ENCODE data around the gene PRR36. TPM values are rescaled to one million over a fixed set of nuclear protein-coding genes. Genes with fewer than 3 reads are reported as not detected.

The PRR36 gene
- total RNA-seq, 5 donors from 2014 or later (not counting 1 experiment from before 2014, with no cell fraction given): 0.28 to 0.85 (median 0.36) TPM

- no peaks in the 10 kb centered on the region for H3K9me3 ChIP-seq
- H3K36me3 ChIP-seq (ENCODE audit: control insufficient read depth in 2 of 2, extremely low read depth in 1 of 2, insufficient read depth in 1 of 2, low read length in 1 of 2): peaks cover 6 to 11% of the 10 kb centered on the region in 2 donors
- H3K27me3 Mint-ChIP-seq: peaks cover 10 to 38% of the 10 kb centered on the region in 2 donors
- H3K27me3 ChIP-seq (replicated peaks in 1 of 2; ENCODE audit: control insufficient read depth in 2 of 2, extremely low read depth in 1 of 2, insufficient read depth in 2 of 2, low read length in 1 of 2): peaks cover 3 to 54% of the 10 kb centered on the region in 2 experiments
- H3K4me1 Mint-ChIP-seq: peaks cover 29 to 46% (median 35%) of the 10 kb centered on the region in 3 donors
- WGBS (ENCODE audit: insufficient coverage): 1% methylated on average over 69 of the region's 71 CpGs
- no peak overlapping the region for H3K27ac Mint-ChIP-seq
- H3K27ac ChIP-seq (ENCODE audit: low read length): no peak overlapping the region
- H3K4me3 ChIP-seq (ENCODE audit: control insufficient read depth in 1 of 2, extremely low read depth in 1 of 2, low read length in 1 of 2): peak overlapping the region; percentile 27 to 55
- ChIA-PET CTCF (interaction anchor here in 1 of 2 donors (0.6 to 1.1 kb wide), 3 partner anchors 11 to 84 kb away, joined by 3 to 6 read pairs (median 3); partner anchors contain the start of gene MAP2K7), POLR2A (no interaction called here)
- DNase-seq (peak in 27 of 35 experiments; percentile 25 to 75 (median 45)), ATAC-seq (replicated peaks in 1 of 4) (peak; percentile 8 to 19 (median 15))
- peaks cover 17 to 62% of the 10 kb centered on the region in 2 experiments for H3K4me1 ChIP-seq (ENCODE audit: control insufficient read depth in 1 of 2, extremely low read depth in 1 of 2, insufficient read depth in 2 of 2, low read length in 2 of 2)
- peak overlapping the region; percentile 69 to 76 (median 72) for H3K4me3 Mint-ChIP-seq
- peaks cover 7% of the 10 kb centered on the region for H3K36me3 Mint-ChIP-seq
- no peaks in the 10 kb centered on the region for H3K9me3 Mint-ChIP-seq
Observed at GRCh38 chr19:7917267-7918061, 43.3 kb upstream of the PRR36 start.

GRCh38 chr19:7916955-7917266, 42.7 kb upstream of the PRR36 start:
- Mint-ChIP-seq H3K9me3 (no peaks in the 10 kb centered on the region), H3K36me3 (peaks cover 10% of the 10 kb centered on the region)

GRCh38 chr19:7916103-7916954, 42.1 kb upstream of the PRR36 start:
- CTCF ChIA-PET: no interaction called here
- Histone ChIP-seq H3K36me3 (ENCODE audit: control insufficient read depth in 2 of 2, extremely low read depth in 1 of 2, insufficient read depth in 1 of 2, low read length in 1 of 2) (peaks cover 4 to 14% of the 10 kb centered on the region in 2 donors), H3K27ac (ENCODE audit: low read length) (no peak overlapping the region), H3K27me3 (replicated peaks in 1 of 2; ENCODE audit: control insufficient read depth in 2 of 2, extremely low read depth in 1 of 2, insufficient read depth in 2 of 2, low read length in 1 of 2) (peaks cover 3 to 54% of the 10 kb centered on the region in 2 experiments), H3K4me1 (ENCODE audit: control insufficient read depth in 1 of 2, extremely low read depth in 1 of 2, insufficient read depth in 2 of 2, low read length in 2 of 2) (peaks cover 14 to 51% of the 10 kb centered on the region in 2 experiments), H3K9me3 (no peaks in the 10 kb centered on the region), H3K4me3 (ENCODE audit: control insufficient read depth in 1 of 2, extremely low read depth in 1 of 2, low read length in 1 of 2) (peak overlapping the region; percentile 31 to 55)
- Mint-ChIP-seq H3K9me3 (no peaks in the 10 kb centered on the region), H3K4me1 (peaks cover 23 to 35% (median 29%) of the 10 kb centered on the region in 3 donors), H3K27ac (peak overlapping the region in 1 of 2 donors; percentile 11), H3K36me3 (peaks cover 14% of the 10 kb centered on the region), H3K4me3 (peak overlapping the region; percentile 34 to 72 (median 51)), H3K27me3 (peaks cover 10 to 38% of the 10 kb centered on the region in 2 donors)
- DNase-seq (peak in 28 of 35 experiments; percentile 23 to 75 (median 46)), ATAC-seq (replicated peaks in 1 of 4) (no peak)
- POLR2A ChIA-PET: interaction anchor here in 1 of 2 donors (1.0 kb wide), 1 partner anchor 12 kb away, joined by 4 read pairs; the partner anchor contains the start of gene MAP2K7
- under 1% methylated on average over 104 of the region's 104 CpGs for WGBS (ENCODE audit: insufficient coverage)

More at GRCh38 chr19:7916955-7917266, 42.7 kb upstream of the PRR36 start:
- ChIA-PET CTCF (no interaction called here), POLR2A (no interaction called here)
- H3K9me3 ChIP-seq: no peaks in the 10 kb centered on the region
- H3K27me3 Mint-ChIP-seq: peaks cover 10 to 38% of the 10 kb centered on the region in 2 donors
- WGBS (ENCODE audit: insufficient coverage): 6% methylated on average over 12 of the region's 12 CpGs
- H3K4me1 Mint-ChIP-seq: peaks cover 25 to 41% (median 34%) of the 10 kb centered on the region in 3 donors
- H3K27ac ChIP-seq (ENCODE audit: low read length): no peak overlapping the region
- no peak overlapping the region for H3K27ac Mint-ChIP-seq
- DNase-seq (no peak), ATAC-seq (replicated peaks in 1 of 4) (no peak)
- peaks cover 17 to 57% of the 10 kb centered on the region in 2 experiments for H3K4me1 ChIP-seq (ENCODE audit: control insufficient read depth in 1 of 2, extremely low read depth in 1 of 2, insufficient read depth in 2 of 2, low read length in 2 of 2)
- H3K4me3 Mint-ChIP-seq: peak overlapping the region; percentile 69 to 76 (median 72)
- H3K36me3 ChIP-seq (ENCODE audit: control insufficient read depth in 2 of 2, extremely low read depth in 1 of 2, insufficient read depth in 1 of 2, low read length in 1 of 2): peaks cover 8 to 10% of the 10 kb centered on the region in 2 donors
- peak overlapping the region; percentile 27 to 55 for H3K4me3 ChIP-seq (ENCODE audit: control insufficient read depth in 1 of 2, extremely low read depth in 1 of 2, low read length in 1 of 2)
- peaks cover 3 to 54% of the 10 kb centered on the region in 2 experiments for H3K27me3 ChIP-seq (replicated peaks in 1 of 2; ENCODE audit: control insufficient read depth in 2 of 2, extremely low read depth in 1 of 2, insufficient read depth in 2 of 2, low read length in 1 of 2)

GRCh38 chr19:7915250-7916102, 41.3 kb upstream of the PRR36 start:
- Histone ChIP-seq H3K36me3 (ENCODE audit: control insufficient read depth in 2 of 2, extremely low read depth in 1 of 2, insufficient read depth in 1 of 2, low read length in 1 of 2) (peaks cover 9 to 23% of the 10 kb centered on the region in 2 donors), H3K27me3 (replicated peaks in 1 of 2; ENCODE audit: control insufficient read depth in 2 of 2, extremely low read depth in 1 of 2, insufficient read depth in 2 of 2, low read length in 1 of 2) (peaks cover 3 to 54% of the 10 kb centered on the region in 2 experiments), H3K4me3 (ENCODE audit: control insufficient read depth in 1 of 2, extremely low read depth in 1 of 2, low read length in 1 of 2) (peak overlapping the region; percentile 31 to 38), H3K27ac (ENCODE audit: low read length) (no peak overlapping the region), H3K9me3 (no peaks in the 10 kb centered on the region), H3K4me1 (ENCODE audit: control insufficient read depth in 1 of 2, extremely low read depth in 1 of 2, insufficient read depth in 2 of 2, low read length in 2 of 2) (peaks cover 10 to 46% of the 10 kb centered on the region in 2 experiments)
- WGBS (ENCODE audit: insufficient coverage): 53% methylated on average over 19 of the region's 24 CpGs
- ChIA-PET CTCF (no interaction called here), POLR2A (interaction anchor here in 1 of 2 donors (1.0 kb wide), 1 partner anchor 11 kb away, joined by 4 read pairs; the partner anchor contains the start of gene MAP2K7)
- no peak for DNase-seq
- H3K27me3 Mint-ChIP-seq: peaks cover 10 to 38% of the 10 kb centered on the region in 2 donors
- peaks cover 20% of the 10 kb centered on the region for H3K36me3 Mint-ChIP-seq
- H3K9me3 Mint-ChIP-seq: no peaks in the 10 kb centered on the region
- H3K4me3 Mint-ChIP-seq: peak overlapping the region; percentile 43 to 72 (median 58)
- ATAC-seq (replicated peaks in 1 of 4): no peak
- peak overlapping the region in 1 of 2 donors; percentile 27 for H3K27ac Mint-ChIP-seq
- H3K4me1 Mint-ChIP-seq: peaks cover 16 to 30% (median 26%) of the 10 kb centered on the region in 3 donors

- Mint-ChIP-seq H3K27me3 (peaks cover 7 to 33% of the 10 kb centered on the region in 2 donors), H3K9me3 (no peaks in the 10 kb centered on the region), H3K27ac (peak within 1 kb of the TSS in 1 of 2 donors; percentile 27), H3K36me3 (peaks cover 21% of the 10 kb centered on the region), H3K4me1 (peaks cover 9 to 24% (median 20%) of the 10 kb centered on the region in 3 donors), H3K4me3 (peak within 1 kb of the TSS; percentile 43 to 72 (median 58))
- POLR2A ChIA-PET: no interaction called here
- DNase-seq (no peak), ATAC-seq (replicated peaks in 1 of 4) (no peak)
- H3K4me1 ChIP-seq (ENCODE audit: control insufficient read depth in 1 of 2, extremely low read depth in 1 of 2, insufficient read depth in 2 of 2, low read length in 2 of 2): peaks cover 7 to 41% of the 10 kb centered on the region in 2 experiments
- peaks cover 3 to 51% of the 10 kb centered on the region in 2 experiments for H3K27me3 ChIP-seq (replicated peaks in 1 of 2; ENCODE audit: control insufficient read depth in 2 of 2, extremely low read depth in 1 of 2, insufficient read depth in 2 of 2, low read length in 1 of 2)
- peak within 1 kb of the TSS in 1 of 2 donors; percentile 38 for H3K4me3 ChIP-seq (ENCODE audit: control insufficient read depth in 1 of 2, extremely low read depth in 1 of 2, low read length in 1 of 2)
- H3K9me3 ChIP-seq: no peaks in the 10 kb centered on the region
- CTCF ChIA-PET: no interaction called here
- WGBS (ENCODE audit: insufficient coverage): 92% methylated on average over 4 of the region's 12 CpGs
- H3K27ac ChIP-seq (ENCODE audit: low read length): no peak within 1 kb of the TSS
- H3K36me3 ChIP-seq (ENCODE audit: control insufficient read depth in 2 of 2, extremely low read depth in 1 of 2, insufficient read depth in 1 of 2, low read length in 1 of 2): peaks cover 14 to 30% of the 10 kb centered on the region in 2 donors
Observed at GRCh38 chr19:7914598-7915045, 40.4 kb upstream of the PRR36 start, which contains the start of gene TGFBR3L. Gene TGFBR3L, plus strand, starts transcription at chr19:7914830.

All from T-cell (primary cell).